ENCODE measurements around the gene MYOM1.
A peak's percentile ranks its signal among the peaks of the same experiment; 100 is the strongest.
"Not testable (repeated sequence)": the region's sequence is repeated elsewhere in the genome, so short reads cannot be mapped to it uniquely, and the experiment has no call there.

MYOM1 gene

GRCh38 chr18:3075491-3075890 lies 144.3 kb downstream of the MYOM1 start:
- DNase-seq = no peak

GRCh38 chr18:3074087-3074486 lies 145.7 kb downstream of the MYOM1 start:
- no peak for DNase-seq

GRCh38 chr18:3073353-3073752 lies 146.4 kb downstream of the MYOM1 start:
- DNase-seq = not testable (repeated sequence)

GRCh38 chr18:3071676-3072075 lies 148.1 kb downstream of the MYOM1 start:
- no peak for DNase-seq

- DNase-seq = no peak
These were observed 149.9 kb downstream of the MYOM1 start for GRCh38 chr18:3069671-3070433.

GRCh38 chr18:3067722-3068121 lies 152.0 kb downstream of the MYOM1 start:
- DNase-seq = no peak

GRCh38 chr18:3067165-3067661 lies 152.6 kb downstream of the MYOM1 start:
- DNase-seq = no peak

GRCh38 chr18:3066341-3067110 lies 153.2 kb downstream of the MYOM1 start:
- DNase-seq = no peak

- DNase-seq = not testable (repeated sequence)
These were observed 156.0 kb downstream of the MYOM1 start for GRCh38 chr18:3063766-3064165.

- DNase-seq = peak; percentile 85
These were observed 156.7 kb downstream of the MYOM1 start for GRCh38 chr18:3062798-3063680.

GRCh38 chr18:3061581-3062312 lies 158.0 kb downstream of the MYOM1 start:
- peak; percentile 85 for DNase-seq

- peak; percentile 78 for DNase-seq
These were observed 158.8 kb downstream of the MYOM1 start for GRCh38 chr18:3060667-3061580.

GRCh38 chr18:3059272-3059671 lies 160.5 kb downstream of the MYOM1 start:
- DNase-seq = peak; percentile 77

- peak; percentile 73 for DNase-seq
These were observed 161.2 kb downstream of the MYOM1 start for GRCh38 chr18:3058328-3059191.

- DNase-seq = no peak
These were observed 162.2 kb downstream of the MYOM1 start for GRCh38 chr18:3057526-3057925.

GRCh38 chr18:3056311-3056710 lies 163.5 kb downstream of the MYOM1 start:
- no peak for DNase-seq

GRCh38 chr18:3055816-3056215 lies 164.0 kb downstream of the MYOM1 start:
- DNase-seq = no peak

- DNase-seq = no peak
These were observed 164.5 kb downstream of the MYOM1 start for GRCh38 chr18:3055186-3055728.

- no peak for DNase-seq
These were observed 165.0 kb downstream of the MYOM1 start for GRCh38 chr18:3054780-3055179.

- DNase-seq = no peak
These were observed 165.6 kb downstream of the MYOM1 start for GRCh38 chr18:3054214-3054613.
